Measurements from ENCODE around the gene HEPACAM.
"Not testable (repeated sequence)": the region's sequence is repeated elsewhere in the genome, so short reads cannot be mapped to it uniquely, and the experiment has no call there.

Gene HEPACAM, protein sequence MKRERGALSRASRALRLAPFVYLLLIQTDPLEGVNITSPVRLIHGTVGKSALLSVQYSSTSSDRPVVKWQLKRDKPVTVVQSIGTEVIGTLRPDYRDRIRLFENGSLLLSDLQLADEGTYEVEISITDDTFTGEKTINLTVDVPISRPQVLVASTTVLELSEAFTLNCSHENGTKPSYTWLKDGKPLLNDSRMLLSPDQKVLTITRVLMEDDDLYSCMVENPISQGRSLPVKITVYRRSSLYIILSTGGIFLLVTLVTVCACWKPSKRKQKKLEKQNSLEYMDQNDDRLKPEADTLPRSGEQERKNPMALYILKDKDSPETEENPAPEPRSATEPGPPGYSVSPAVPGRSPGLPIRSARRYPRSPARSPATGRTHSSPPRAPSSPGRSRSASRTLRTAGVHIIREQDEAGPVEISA

GRCh38 chr11:124935548-124936514 is at the start of gene HEPACAM:
TSS of gene HEPACAM (minus strand) at chr11:124936047. CDS start at chr11:124936006, 41 bp downstream.
- DNase-seq (ENCODE audit: low read depth, low spot score) = no peak

- no peak for DNase-seq (ENCODE audit: low read depth, low spot score)
Measured at GRCh38 chr11:124984512-124984854, 48.6 kb upstream of the HEPACAM start.

DNA sequence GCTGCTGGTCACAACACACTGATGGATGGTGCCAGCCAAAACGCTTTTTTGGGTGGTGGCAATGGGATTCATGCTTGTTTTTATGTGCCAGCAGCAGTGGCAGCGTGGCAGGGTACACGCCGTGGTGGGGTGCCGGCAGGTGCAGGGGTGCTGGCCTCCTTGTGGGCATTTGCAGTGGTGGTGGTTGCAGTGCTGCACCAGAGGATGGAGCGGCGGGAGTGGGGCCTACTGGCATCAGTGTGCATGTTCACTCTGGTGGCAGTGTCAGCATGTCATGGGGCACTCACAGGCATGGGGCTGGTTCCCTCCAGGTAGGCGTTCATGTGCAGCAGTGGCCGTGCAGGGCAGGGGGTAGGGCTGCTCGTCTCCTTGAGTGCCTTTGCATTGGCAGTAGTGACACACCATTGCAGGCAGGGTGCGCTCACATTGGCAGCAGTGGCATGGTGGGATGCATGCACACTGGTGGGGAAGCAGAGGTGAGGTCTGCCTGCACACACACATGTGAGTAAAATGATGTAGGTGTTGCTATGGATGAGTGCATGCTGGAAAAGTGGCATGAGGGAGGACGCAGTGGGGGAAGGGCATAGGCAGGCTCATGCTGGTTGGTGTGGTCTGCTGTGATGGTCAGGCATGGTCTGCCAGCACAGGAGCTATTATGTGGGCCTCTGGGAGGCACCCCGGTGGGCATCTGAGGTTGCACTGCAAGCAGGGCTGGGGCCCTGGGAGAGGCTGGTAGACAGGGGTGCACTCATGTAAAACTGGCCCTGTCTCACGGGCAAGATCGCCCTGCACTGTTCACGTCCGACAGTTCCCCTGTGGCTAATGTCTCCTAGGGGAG is 48.0 kb upstream of the HEPACAM start:
- no peak for DNase-seq (ENCODE audit: low read depth, low spot score)

GRCh38 chr11:124982043-124982442 is 46.2 kb upstream of the HEPACAM start:
- no peak for DNase-seq (ENCODE audit: low read depth, low spot score)

GRCh38 chr11:124978316-124978715 is 42.5 kb upstream of the HEPACAM start:
- DNase-seq (ENCODE audit: low read depth, low spot score) = no peak

GRCh38 chr11:124977006-124977405 is 41.2 kb upstream of the HEPACAM start:
- DNase-seq (ENCODE audit: low read depth, low spot score) = no peak

DNA sequence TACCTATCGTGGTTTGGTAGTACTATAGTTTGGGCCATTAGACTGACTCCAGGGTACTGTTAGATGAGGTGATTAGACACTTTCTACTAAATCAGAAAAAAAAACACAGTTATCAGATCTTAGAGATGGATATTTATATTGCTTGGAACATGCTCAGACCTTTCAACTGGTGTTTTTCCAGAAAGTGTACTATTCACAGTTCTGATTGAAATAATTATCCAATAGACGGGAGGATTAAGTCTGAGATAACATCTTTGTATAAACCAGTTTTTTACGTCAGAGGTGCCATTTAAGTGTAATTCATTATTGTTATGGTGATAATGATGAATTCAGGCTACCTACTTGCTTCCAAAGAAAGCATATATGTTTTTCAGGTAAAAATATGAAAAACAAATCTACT is 40.7 kb upstream of the HEPACAM start:
- no peak for DNase-seq (ENCODE audit: low read depth, low spot score)

DNA sequence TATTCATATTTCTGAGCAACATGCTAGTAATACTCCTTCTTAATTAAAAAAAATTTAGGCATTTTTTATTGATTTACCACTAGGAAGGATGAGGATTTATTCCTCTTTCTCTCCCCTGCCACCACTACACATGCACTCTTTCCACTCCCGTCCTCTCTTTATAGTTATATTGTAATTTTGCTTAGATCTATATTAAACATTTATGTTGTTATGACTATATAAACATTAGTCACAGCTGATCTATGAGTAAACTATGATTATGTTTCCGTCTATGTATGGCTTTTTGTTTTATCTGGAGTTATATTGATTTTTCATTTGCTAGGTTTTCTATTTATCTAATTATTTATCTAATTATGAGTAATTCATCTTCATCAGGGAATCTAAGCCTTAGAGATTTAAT is 36.0 kb upstream of the HEPACAM start:
- DNase-seq (ENCODE audit: low read depth, low spot score) = no peak

GRCh38 chr11:124970925-124971324 is 35.1 kb upstream of the HEPACAM start:
- DNase-seq (ENCODE audit: low read depth, low spot score) = no peak

GRCh38 chr11:124968197-124968596 is 32.4 kb upstream of the HEPACAM start:
- DNase-seq (ENCODE audit: low read depth, low spot score) = not testable (repeated sequence)

DNA sequence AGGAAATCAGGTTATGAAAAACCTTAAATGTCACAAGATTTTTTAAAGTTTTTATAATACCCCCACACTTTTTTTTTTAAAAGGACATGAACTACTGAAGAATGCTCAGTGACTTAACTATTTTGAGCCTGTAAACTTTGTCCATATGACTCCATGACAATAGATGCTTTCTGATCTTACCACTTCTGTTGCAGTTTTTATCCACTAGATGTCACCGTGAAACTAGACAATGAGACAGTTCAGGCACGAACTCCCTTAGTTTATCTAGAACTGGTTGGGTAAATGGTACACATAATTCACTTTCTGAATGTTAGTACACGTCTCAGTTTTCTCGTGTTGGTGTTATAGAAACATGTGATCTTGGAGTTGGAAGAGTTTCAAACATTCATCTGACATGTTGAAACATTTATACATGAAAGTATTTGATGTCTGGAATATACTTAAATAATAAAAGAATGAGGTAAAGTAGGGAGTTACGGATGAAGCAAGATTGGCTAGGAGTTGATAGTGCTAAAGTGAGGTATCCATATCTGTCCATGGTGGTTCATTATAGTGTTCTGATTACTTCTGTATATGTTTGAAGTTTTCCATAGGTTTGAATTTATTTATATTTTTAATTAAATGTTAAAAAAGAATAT is 26.2 kb upstream of the HEPACAM start:
- no peak for DNase-seq (ENCODE audit: low read depth, low spot score)

DNA sequence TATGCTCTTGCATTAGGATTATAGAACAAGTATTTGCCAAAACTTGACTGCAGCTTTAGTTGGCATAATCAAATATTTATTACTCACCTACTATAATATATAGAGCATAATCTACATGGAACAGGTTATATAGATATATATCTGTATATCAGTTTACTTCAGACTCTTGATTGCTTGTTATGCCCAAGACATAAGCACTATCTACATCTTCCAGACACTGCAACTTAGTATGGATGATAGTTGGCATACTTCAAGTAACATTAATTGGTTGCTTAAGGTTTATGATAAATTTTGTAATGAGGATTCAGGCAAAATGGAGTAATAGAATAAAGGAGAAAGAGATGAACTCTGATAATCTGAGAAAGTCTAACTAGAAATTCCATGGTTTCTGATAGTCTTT is 19.2 kb upstream of the HEPACAM start:
- DNase-seq (ENCODE audit: low read depth, low spot score) = no peak

DNA sequence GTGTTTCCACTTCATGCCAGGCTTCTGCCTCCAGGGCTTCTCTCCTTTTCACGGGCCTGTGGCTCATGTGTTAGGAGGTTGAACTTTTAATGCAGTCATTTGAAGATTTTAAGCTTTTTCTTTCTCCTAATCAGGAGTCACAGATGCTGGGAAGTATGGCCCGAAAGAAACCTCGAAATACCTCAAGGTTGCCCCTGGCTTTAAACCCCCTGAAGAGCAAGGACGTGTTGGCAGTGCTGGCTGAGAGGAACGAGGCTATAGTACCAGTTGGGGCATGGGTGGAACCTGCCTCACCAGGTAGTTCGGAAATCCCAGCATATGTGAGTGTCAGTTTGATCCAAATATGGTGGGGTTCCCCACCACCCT is 18.7 kb upstream of the HEPACAM start:
- no peak for DNase-seq (ENCODE audit: low read depth, low spot score)

- DNase-seq (ENCODE audit: low read depth, low spot score) = peak; percentile 94
Measured at GRCh38 chr11:124953753-124954589, 18.1 kb upstream of the HEPACAM start, which contains the start of gene CCDC15. TSS of gene CCDC15 (plus strand) at chr11:124954202. CDS start at chr11:124954733, 531 bp downstream.

DNA sequence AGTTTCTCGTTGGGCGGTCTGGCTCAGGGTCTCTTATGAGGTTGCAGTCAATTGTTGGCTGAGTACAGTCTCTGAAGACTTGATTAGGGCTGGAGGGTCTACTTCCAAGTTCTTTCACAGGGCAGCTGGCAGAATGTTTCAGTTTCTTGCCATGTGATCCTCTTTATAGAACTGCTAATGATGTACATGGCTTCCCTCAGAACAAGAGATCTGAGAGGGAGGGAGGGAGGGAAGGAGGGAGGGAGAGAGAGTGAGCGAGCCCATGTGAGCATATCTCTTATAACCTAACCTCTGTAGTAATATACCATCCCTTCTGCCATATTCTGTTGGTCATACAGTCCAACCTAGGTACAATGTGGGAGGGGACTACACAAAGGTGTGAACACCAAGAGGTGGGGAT is 15.5 kb upstream of the HEPACAM start:
- DNase-seq (ENCODE audit: low read depth, low spot score) = no peak

DNA sequence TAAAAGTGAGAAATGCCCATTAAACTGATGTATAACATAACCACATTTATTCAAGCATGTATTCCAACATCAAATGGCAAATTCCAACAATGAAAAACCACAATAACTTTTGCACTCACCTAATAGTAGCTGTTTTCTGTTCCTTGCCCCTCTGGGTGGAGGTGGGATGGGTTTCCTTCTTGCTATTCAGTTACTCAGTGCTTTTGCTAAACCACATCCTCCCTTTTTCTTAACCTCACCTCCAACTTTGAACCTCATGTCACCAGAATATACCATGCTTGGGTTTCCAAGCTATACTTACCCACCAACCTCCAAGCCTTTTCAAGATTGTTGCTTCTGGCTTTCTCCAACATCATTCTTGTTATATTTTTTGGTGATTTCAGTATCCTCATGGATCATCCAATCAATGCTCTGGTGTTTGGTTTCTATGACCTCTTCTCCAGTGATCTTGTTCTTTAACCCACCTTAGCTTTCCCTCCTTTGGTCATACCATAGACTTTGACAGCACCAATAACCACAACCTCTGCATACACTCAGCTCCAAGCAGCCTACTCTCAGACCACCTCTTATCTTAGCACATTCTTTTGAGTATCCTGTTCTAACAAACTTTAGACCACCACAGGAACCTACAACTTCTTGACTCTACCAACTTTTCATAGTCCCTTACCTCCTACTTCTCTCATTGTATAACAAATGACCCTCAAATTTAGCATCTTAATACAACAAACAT is 14.9 kb upstream of the HEPACAM start:
- DNase-seq (ENCODE audit: low read depth, low spot score) = no peak

DNA sequence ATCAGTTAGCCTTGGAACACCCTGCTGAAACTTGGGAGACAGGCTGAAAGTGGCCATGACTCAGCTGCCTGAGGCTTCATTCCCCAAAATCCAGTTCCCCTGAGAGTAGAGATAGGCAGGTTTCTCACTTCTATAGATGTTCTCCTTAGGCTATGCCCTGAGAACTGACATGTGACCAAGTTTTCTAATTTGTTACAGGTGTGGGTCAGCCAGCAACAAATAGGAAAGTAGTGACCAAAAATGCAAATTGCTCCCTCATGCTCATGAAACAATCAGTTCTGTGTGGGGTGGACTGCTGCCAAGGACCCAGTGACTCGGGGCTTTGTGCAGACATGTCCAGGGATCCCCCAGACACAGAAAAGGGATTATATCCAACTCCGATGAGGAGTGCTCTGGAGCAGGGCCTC is 10.9 kb upstream of the HEPACAM start:
- no peak for DNase-seq (ENCODE audit: low read depth, low spot score)

- DNase-seq (ENCODE audit: low read depth, low spot score) = no peak
Measured at GRCh38 chr11:124945826-124946225, 10.0 kb upstream of the HEPACAM start.

GRCh38 chr11:124944565-124944964 is 8.7 kb upstream of the HEPACAM start:
- DNase-seq (ENCODE audit: low read depth, low spot score) = no peak

GRCh38 chr11:124943741-124944140 is 7.9 kb upstream of the HEPACAM start:
- DNase-seq (ENCODE audit: low read depth, low spot score) = no peak
